ENCODE data around the gene MRPS18A.

MRPS18A gene

DNA sequence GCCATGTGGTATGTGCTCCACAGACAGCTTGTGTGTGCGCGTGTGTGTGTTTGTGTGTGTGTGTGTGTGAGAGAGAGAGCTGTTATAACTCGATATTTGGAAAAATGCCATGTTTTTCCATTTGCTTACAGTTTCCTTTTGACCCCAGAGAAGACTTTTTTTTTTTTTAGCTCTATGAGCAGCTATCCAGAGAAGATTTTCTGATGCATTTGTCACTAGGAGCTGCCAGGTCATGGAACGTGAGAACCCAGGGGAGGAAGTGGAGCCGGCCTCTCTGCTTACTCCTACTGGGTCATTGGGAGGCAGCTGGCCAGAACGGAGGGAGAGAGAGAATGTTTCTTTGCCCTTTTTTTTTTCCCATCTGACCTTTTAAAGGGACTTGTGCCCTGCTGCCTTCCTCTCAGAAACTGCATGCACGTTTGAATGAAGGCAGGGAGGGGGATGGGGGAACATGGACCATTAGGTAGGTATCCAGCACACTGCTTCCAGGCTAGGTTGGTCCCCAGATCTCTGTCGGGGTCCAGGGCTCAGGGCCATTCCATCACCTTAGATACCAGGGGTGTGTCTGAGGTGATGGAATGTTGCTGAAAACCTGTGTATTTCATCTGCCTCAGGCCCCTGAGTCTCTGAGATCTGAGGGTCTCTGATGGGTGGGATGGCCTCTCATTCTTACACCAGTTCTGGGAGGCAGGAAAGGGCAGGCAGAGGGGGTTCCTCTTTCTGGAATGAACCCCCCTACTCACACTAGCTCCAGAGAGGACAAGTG, 11.2 kb upstream of the MRPS18A start:
- no peak for DNase-seq (ENCODE audit: low read depth in 2 of 2)

DNA sequence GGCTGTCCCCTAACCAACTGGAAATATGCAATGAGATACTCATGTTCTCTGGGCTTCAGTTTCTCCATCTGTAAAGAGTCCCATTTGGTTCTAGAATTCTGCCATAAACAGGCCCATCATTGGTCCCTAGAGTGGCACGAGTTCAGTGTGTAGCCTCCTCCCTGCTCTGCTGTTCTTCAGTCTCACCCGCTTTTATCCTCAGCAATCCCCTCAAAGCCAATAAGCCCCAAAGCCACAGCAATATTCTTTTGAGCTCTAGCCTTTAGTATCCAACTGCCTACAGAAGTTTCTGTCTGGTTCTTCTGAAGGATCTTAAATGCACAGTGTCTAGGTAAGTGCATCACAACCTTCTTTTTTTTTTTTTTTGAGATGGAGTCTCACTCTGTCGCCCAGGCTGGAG, 9.8 kb upstream of the MRPS18A start:
- no peak for DNase-seq (ENCODE audit: low read depth in 2 of 2)

DNA sequence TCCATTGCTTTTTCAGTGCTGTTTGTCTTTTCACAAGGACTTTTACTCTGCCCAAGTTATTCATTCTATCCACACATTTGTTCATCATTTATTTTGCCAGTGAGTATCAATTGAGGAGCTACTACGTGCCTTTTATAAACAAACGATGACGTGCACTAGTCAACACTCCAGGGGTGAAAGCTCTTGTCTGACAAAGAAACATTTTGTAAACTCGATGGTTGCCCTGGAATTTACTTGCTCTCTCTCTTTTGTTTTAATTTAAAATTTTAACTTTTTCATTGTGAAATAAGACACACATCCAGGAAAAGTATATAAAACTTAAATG, 8.3 kb upstream of the MRPS18A start:
- no peak for DNase-seq (ENCODE audit: low read depth in 2 of 2)

DNA sequence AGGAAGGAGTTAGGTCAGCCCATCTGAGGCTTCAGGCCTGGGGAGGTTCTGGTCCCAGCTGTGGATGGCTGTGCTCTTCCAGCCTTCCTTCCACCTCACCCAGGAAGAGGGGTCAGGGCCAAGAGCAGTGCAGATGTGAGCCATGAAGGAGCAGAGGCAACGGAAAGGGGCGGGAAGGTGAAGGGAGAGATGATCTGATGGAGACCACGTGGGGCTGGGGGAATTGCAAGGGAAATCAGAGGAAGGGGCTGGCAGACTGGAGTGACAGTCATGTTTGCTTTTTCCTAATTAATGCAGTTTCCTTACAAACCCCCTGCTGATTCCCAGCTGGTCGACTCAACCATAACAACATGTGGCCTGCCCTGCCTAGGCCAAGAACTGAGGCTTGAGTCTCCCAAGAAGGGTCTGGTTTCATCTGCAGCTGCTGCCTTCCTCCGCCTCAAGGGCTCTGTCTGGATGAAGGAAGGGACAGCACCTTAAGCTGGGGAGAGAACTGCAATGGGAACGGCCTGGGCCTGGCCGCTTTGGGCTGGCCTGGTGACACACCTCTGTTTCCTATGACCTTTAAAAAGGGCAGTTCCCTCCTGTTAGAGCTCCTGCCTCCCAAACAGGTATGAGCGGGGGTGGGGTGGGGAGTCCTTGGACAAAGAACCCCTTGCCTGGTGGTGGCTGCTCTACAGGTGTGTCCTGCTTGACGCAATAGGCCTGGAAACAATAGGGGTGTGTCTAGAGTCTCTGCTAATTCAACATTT, 7.8 kb upstream of the MRPS18A start:
- DNase-seq (ENCODE audit: low read depth in 2 of 2): no peak

DNA sequence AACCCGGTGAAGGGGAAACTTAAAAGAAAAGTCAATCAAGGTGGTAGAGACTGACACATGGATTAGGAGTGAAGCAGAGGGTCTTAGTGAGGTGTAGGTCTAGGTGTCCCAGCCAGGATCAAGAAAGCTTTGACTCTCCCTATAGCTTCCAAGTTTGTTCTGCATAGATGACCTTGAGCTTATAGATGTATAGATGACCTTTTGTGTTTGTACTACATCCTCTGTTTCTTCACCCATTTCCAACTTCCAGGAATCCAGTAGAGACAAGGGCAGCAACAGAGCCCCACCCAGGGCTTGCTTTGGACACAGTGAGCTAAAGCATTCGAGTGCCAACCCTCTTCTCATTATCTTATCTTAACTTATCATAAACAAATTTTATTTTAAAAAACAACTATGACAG, 1.8 kb upstream of the MRPS18A start:
- no peak for DNase-seq (ENCODE audit: low read depth in 2 of 2)

DNA sequence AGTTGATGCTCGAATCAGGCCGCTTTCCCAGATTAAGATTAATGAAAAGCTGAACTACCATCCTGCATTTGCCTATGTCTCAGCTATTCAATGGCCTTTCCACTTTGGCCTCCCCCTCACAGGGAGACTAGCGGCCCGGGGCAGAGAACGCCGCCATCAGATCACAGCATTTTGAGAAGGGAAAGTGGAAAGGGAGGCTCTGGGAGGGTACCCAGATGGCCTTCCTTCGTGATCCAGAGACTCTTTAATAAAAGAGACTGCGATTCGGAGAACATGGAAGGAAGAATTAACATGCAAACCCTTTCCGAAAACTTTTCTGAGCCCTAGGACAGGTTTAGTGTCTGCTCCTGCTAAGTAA, 533 bp downstream of the MRPS18A start:
- DNase-seq (ENCODE audit: low read depth in 2 of 2): no peak

DNA sequence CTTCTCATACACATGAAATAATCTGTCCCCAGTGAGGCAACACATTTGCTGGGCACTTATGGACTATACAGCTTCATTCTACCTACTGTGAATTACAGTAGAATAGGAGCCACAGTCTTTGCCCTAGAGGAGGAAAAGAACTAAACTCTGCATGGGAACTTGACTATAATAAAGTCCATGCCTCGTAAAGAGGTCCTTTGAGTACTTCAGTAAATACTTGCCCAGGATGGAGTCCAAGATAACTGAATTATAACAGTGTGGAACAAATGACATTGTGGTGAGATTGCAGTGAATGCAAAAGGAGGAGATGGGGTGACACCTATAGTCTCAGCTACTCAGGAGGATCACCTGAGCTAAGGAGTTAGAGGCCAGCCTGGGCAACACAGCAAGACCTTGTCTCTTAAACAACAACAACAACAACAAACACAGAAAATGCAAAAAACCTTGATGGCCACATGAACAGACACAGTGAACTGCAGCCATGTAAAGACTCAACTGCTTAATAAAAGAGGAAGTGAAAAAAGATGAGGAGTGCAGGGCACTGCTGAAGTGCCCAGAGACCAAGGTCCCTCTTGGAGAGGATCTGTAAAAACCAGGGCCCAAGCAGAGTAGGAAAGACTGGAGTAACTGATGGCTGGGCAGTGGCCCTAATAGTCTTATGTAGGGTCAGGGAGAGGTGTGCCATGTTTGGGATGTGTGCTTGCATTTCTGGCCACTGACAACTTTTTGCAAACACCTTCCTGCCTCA, 3.7 kb downstream of the MRPS18A start:
- DNase-seq (ENCODE audit: low read depth in 2 of 2): no peak

DNA sequence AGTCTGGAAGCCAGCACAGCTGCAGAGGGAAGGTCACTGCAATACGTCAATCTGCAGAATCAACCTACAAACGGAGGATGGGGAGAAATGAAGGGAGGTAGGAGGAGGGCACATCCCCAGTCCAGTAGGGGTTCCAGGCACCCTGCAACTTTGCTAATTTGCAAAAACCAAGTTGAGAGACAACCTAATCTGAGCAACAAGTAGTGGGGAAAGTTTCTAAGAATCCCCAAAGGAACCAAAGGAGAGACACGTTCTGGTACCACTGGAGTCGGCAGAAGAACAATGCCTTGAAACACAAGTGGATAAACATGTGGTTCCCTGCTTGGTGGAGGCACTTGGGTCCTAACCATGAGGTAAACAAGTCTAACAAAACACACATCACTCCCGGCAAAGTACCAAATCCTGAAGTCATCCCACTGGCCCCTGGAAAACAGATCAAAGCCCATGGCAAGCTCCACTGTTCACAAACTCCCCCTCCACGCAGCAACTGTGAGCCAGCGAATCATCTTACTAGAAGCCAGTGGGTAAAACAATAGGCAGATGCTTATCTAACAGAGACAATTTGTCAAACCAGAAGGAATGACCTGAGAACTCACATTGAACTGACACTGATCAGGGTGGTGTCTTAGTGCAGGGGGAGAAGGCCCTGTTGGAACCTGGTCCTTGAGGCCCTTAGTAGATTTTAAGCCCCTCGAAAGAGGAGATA, 4.7 kb downstream of the MRPS18A start:
- no peak for DNase-seq (ENCODE audit: low read depth in 2 of 2)

DNA sequence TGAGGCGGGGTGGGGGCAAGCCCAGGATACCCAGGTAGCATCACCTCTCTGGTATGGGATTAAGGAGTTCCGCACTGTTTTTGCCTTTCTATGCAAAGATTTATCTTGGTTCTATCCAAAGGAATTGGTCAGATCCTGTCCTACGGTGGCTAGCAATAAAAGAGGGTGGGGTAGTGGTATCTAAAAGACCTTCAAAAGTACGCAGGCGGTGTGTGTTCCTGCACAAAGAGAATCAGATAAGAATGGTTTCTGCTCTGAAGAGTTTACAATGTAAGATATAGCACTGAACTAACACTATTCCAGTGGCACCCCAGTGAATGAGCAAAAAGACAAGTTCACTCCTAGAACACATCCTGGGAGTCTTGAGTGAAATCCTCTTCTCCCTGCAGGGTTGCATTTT, 6.3 kb downstream of the MRPS18A start:
- DNase-seq (ENCODE audit: low read depth in 2 of 2): no peak

DNA sequence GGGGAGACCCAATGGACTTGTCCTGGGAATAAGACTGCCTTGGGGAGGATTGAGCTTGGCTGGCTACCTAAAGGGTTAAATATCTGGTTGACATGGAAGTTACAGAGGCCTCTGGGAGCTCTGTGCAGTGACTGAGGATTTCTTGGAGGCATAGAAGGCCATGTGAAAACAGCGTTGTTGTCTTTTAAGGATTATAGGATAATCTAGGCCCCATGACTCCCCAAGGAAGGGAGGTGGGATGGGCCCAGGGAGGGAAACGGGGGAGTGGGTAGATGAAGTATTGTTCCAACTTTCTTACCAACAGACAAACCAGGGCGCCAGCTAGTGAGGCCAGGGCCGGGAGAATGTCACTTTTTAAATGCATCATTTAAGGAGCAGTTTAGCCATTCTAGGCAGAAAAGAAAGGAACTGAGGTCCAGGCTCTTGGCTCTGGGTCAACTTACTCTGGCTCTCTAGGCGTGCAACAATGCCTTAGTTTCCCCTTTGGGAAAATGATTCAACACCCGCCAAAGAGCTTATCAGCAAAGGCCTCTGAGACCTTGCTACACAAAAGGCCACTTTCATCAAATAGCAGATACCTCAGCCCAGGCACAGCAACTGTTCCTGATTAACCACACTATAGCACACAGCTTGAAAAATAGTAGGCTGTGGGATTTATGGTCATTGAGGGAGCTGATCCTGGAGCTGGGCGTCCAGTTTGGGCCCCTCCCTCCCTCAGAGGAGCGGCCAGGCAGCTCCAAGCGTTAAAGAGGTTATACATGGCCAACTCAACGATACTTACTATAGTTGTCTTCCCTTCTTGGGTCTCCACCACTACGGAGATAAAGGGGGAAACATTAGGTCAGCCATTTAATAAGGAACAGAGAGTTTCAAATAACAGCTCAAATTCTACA, 7.0 kb downstream of the MRPS18A start:
- no peak for DNase-seq (ENCODE audit: low read depth in 2 of 2)

DNA sequence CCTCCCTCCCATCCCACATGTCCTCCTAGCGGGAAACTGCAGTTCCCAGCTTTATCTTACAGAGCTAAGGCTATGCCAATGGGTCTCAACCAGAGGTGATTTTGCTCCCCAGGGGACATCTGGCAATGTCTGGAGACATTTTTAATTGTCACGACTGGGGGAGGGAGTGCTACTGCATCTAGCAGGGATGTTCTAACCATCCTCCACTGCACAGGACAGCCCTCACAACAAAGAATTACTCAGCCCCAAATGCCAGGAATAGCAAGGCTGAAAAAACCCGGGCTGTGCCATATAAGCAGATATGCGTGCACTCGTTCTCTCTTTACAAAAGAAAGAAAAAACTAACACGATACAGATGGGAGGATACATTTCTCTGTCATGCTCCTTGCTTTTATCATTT, 8.5 kb downstream of the MRPS18A start:
- no peak for DNase-seq (ENCODE audit: low read depth in 2 of 2)

DNA sequence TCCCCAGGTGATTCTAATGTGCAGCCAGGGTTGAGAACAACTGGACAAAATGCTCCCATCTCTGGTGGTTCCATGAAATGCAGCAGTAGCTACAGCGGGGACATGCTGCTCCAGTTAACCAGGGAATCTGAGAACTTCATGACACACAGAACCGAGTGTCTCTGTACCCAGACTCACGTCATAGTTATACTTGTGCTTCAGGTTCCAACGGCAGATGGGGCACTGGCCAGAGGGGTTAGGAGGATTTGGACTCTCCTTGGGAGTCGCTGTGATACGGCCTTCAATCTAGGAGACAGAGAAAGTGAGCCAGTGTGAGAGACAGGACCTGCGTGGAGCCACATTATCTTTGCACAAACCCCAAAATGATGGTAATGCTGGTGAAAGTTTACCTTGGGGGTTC, 9.2 kb downstream of the MRPS18A start:
- DNase-seq (ENCODE audit: low read depth in 2 of 2): no peak

DNA sequence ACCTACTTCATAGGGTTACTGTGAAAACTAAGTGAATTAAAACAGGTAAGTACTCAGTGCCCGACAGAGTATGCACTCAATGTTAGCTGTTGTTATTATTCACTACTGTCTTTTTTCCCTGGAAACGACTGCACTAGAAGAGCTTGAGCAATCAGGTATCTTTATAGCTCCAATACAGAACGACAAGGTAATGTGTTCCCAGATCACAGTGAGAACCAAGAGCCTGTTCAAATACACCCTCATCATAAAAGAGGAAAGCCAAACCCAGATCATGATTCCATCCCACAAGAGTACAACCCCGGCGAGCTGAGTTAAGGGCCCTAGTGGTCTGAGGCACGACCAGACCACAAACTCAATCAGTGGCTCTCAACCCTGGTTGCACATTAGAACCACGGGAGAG, 9.8 kb downstream of the MRPS18A start:
- DNase-seq (ENCODE audit: low read depth in 2 of 2): no peak

DNA sequence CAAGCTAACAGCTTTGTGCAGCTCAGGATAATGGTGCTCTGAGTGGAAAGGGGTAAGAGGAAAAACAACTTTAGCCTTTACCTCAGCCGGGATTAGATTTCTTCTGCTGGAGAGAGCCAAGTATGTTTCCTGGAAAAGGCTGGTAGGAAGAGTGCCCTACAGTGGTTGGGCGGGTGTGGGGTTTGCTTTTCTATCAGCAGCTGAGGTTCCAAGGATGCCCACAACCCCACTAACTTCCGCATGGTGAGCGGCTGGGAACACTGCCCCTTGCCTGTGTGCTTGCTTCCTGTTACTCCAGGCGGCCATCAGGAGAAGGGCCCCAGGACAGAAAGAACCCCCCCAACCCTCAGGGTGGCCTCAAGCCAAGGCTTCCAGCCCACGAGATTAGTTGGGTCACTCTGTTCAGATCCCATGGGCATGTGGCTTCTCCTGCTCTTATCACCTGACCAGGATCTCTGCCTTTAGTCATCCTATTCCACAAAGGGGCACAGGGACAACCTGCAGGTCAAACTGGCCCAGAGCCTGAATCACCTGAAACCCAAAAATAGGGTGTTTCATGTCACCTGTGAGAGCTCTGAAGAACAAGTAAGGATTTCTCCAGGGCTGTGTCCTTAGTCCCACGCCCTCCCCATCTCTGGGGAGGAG, 10.5 kb downstream of the MRPS18A start:
- DNase-seq (ENCODE audit: low read depth in 2 of 2): no peak

DNA sequence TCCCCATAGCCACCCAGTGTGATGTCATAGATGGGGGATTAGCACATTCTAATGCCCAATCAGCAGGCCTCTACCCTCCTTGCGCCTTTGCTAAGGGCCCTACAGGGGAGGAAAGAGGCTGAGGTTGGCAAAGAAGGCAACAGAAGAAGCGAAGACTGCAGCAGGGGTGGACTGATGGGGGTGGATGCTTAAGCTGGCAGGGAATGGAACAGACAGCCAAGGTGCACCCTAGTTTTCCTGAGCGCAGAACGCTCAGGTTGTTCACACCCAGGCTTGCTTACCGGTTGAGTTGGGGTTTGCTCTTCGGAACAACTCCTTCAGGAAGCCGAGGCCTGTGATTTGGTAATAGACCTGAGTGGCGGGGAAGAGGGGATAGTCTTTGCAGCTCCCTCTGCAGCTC, 12.7 kb downstream of the MRPS18A start:
- no peak for DNase-seq (ENCODE audit: low read depth in 2 of 2)

DNA sequence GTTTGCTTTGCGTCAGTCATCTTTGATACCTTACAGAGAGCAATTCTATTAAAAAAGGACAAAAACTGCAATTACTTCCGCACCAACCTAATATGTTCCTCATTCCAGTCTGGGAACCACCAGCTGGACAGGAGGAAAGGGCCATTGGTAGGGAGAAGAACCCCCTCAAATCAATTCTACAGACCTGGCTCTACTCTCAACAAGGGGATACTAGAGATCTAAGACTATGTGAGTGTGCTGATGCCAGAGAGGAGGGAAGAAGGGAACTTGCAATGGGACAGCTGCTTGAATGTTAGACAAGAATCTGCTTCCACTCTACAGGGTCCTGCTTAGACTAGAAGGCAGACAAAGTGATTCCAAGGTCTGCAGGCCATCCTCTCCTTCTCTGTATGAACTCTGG, 13.3 kb downstream of the MRPS18A start:
- no peak for DNase-seq (ENCODE audit: low read depth in 2 of 2)

DNA sequence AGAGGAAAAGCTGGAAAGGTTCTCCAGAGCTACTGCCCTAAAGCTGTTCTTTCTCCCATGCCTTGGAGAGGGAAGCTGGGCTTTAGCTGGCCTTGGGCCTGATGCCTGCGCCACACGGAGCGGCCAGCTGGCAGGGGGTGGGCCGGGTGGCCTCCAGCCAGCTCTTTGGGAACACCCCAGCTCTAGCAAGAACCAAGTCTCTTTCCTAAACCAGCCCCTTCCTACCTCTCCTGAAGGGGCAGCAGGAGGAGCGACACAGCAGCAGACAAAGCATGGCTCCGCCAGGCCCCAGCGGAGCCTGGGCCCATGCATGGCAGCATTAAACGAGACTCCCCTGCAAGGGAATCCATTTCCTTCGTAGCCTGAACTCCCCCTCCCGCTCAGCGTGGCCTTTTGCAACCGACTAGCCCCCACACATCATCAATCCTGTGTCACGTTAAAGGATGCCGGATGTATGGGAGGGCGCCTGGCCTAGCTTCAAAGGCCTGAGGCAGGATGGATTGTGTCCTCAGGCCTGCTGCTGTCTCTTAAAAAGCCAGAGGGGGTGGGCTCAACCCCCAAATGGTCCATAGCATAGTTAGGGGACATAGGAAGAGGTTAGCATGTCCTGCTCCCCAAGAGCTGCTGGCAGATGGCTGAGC, 14.0 kb downstream of the MRPS18A start:
- DNase-seq (ENCODE audit: low read depth in 2 of 2): no peak

DNA sequence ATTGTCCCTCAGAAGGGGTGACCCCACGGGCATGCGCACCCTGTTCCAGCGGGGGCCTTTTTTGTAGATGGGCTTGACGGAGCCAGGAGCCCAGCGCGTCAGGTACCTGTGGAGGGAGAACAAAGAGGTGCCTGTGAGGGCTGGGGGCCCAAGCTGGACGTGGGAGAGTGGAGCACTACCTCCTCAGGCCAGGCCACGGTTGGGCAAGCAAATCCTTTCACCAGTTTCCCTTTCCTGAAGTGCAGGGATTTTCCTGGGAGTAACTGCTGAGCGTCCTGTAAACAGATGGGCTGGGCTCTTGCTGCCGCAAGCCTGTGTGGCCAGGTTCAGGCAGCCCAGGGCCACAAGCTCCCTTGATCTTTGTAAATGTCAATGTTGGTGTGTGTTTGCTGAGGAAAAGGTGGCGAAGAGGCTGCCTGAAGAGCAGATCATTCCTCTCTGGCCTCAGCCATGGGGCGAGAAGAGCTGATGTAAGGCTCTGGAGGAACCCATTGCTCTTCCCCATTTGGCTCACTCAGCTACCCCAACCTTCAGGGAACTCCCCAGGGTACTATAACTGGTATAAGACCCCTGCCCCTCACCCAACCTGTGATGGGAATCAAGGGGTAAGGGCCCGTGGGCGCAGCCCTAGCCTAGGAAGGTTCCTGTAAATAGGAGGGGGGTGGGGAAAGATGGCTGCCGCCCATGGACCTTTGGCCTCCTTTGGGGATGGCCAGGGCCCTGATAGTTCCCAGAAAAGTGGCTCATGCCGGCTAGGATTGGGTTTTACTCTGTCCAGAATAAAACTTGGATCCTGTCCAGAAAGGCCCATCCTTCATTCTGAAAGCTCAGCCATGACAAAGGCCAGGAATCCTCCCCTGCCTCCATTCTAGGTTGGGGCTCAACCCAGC, 15.5 kb downstream of the MRPS18A start:
- DNase-seq (ENCODE audit: low read depth in 2 of 2): no peak

Data from stimulated activated CD4-positive, alpha-beta T cell treated with anti-CD3 and anti-CD28 coated beads, Interleukin-1b, Interleukin-23, amount 100 ng/mL, for 4 hours (primary cell).